Psoas muscle (tissue), 8 donors: Measurements from ENCODE around the gene SEMA3D. TPM values are rescaled to one million over a fixed set of nuclear protein-coding genes. Genes with fewer than 3 reads are reported as not detected.

Experiments
- ATAC-seq, 4 donors: fragments of 200-7000 bp; cut with Tn5 transposase; one replicate each; pipeline ENCODE4 v1.9.1; 2020; ENCODE audit warnings: moderate library complexity in 3 of 4, mild to moderate bottlenecking in 2 of 4
- DNase-seq, 2 donors: peaks; one replicate each; pipeline ENCODE4 v3.0.0-alpha.2; 2020
- H3K27ac ChIP-seq: fragments of 200-600 bp; one replicate; pipeline ENCODE4 v1.8.0; 2022
- H3K27me3 ChIP-seq, 3 donors: fragments of 200-600 bp in 1 of 3; one replicate each; pipeline versions ENCODE4 v1.6.1 to v1.8.0; 2013 to 2022; ENCODE audit warnings: low read length in 2 of 3, mild to moderate bottlenecking in 2 of 3, moderate library complexity in 1 of 3; ENCODE audit not compliant: insufficient read depth in 3 of 3
- H3K36me3 ChIP-seq, 2 donors: fragments of 200-600 bp in 1 of 2; one replicate each; pipeline versions ENCODE4 v1.6.1 to v1.8.0; 2013 to 2022; ENCODE audit warnings: low read depth in 1 of 2, mild to moderate bottlenecking in 1 of 2, moderate library complexity in 1 of 2; ENCODE audit not compliant: insufficient read depth in 1 of 2
- H3K4me1 ChIP-seq: fragments of 200-600 bp; one replicate; pipeline ENCODE4 v1.8.0; 2022
- H3K4me3 ChIP-seq: fragments of 200-600 bp; one replicate; pipeline ENCODE4 v1.8.0; 2022; ENCODE audit warnings: mild to moderate bottlenecking
- H3K9me3 ChIP-seq: fragments of 200-600 bp; one replicate; pipeline ENCODE4 v1.8.0; 2022
- WGBS, 3 donors: extraction: QIAGEN DNeasy Blood & Tissue Kit; methylation state at CpG; one replicate each; pipeline versions ENCODE4 v1.1.6 to v1.1.7; 2013; 5-methylcytosine and 5-hydroxymethylcytosine counted together
- intact Hi-C, 2 donors: fragments of 100-400 bp; cut with DNase I; formaldehyde crosslinking; loops; one replicate each; pipeline versions ENCODE4 v1.11.0 to v1.14.2; 2022
- polyA plus RNA-seq, 3 donors: library from polyadenylated mRNA; stranded (reverse); fragments of 200-250 nt; gene quantifications; one replicate each; pipeline ENCODE4 v1.2.3, GENCODE V29; 2013
- total RNA-seq, 4 donors: library from RNA; stranded (reverse); fragmentation: NEBNext Ultra II Directional in 2 of 4; extraction: Animal tissue kit (Norgen Biotek cat#: 25700) in 2 of 4; gene quantifications; one replicate each; pipeline versions ENCODE4 v1.2.1 to v1.2.4, GENCODE V29; 2021 to 2023
- TF ChIP-seq, protein P1 (sequence below): fragments of 200-600 bp; IDR thresholded peaks from one replicate; pipeline ENCODE4 v1.8.0; 2022; ENCODE audit warnings: antibody characterized with exemption
- donor health status: healthy with polysubstance abuse.
- donor health status: DM: no; HTN: no; CAD: no; lungs with moderate emphysema.
- donor health status: Bipolar disorder and iron deficiency.
- donor health status: healthy.
- donor health status: DM: yes; HTN: yes; CAD: no.
- donor health status: DM: no; HTN: no; CAD: no.
- donor health status: DM: no; HTN: no; CAD: no.
- donor health status: DM: yes; HTN: yes; CAD: no.

SEMA3D gene
- total and polyA plus RNA-seq, 7 donors = 0.01 to 0.28 (median 0.06) TPM; not detected in 1

DNA sequence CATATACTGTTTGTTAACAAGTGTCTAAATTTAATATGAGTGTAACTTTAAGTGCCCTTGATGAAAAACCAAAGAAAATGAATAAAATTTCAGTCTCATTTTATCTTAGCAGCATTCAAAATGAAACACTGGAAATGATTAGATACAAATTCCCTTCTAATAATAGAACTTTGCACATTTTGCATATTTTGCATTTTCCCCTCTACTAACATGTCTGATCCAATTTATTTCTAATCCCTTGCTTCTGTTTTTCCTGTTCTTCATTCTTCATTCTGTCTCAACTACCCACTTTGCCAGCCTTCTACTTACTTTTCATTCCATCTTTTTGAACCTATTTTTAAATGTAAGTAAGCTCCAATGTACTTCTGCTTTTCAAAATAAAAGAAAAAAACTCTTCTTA lies 42.7 kb upstream of the SEMA3D start:
- TF ChIP-seq, protein P1, sequence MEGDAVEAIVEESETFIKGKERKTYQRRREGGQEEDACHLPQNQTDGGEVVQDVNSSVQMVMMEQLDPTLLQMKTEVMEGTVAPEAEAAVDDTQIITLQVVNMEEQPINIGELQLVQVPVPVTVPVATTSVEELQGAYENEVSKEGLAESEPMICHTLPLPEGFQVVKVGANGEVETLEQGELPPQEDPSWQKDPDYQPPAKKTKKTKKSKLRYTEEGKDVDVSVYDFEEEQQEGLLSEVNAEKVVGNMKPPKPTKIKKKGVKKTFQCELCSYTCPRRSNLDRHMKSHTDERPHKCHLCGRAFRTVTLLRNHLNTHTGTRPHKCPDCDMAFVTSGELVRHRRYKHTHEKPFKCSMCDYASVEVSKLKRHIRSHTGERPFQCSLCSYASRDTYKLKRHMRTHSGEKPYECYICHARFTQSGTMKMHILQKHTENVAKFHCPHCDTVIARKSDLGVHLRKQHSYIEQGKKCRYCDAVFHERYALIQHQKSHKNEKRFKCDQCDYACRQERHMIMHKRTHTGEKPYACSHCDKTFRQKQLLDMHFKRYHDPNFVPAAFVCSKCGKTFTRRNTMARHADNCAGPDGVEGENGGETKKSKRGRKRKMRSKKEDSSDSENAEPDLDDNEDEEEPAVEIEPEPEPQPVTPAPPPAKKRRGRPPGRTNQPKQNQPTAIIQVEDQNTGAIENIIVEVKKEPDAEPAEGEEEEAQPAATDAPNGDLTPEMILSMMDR = no peak
- H3K4me3 ChIP-seq = no peak overlapping the region
- H3K36me3 ChIP-seq = no peaks in the 10 kb centered on the region
- H3K9me3 ChIP-seq = no peaks in the 10 kb centered on the region
- no peak for DNase-seq
- H3K27ac ChIP-seq = no peak overlapping the region
- ATAC-seq = no peak
- intact Hi-C loops = no loop called here
- no peaks in the 10 kb centered on the region for H3K4me1 ChIP-seq
- H3K27me3 ChIP-seq = no peaks in the 10 kb centered on the region

DNA sequence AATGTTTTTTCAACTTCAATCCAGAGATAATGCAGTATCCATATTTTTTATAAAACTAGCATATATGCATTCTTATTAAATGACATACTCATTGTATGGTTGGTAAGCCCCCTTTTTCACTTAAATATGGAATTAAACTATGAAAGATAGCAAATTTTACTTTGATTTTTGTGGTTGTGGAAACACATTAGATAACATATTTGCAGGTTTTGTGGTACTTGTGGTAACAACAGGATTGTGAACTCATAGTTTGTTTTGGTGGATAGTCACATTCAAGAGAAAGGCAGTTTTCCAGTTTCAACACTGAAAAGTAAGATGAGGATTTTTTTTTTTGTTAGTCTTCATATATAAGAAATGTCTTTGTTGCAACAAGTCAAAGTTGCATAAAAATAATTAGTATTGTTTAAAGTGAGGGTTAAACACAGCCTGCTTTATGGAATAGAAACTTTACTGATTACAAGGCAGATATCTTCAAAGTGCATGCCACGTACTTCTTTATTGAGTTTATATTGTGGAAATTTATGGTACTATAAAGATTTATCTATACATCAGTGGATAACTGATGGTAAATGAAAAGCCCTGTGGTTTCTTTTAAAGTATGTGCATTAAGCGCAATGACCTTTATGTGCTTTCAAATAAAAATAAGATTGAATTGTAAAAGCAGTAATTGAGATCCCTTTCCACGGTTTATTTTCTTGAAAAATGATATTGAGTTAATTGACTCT lies 39.7 kb upstream of the SEMA3D start:
- no peak overlapping the region for H3K27ac ChIP-seq
- no peaks in the 10 kb centered on the region for H3K4me1 ChIP-seq
- WGBS, 3 donors = 76 to 81% (median 78%) methylated on average over 3 of the region's 3 CpGs
- no peaks in the 10 kb centered on the region for H3K36me3 ChIP-seq
- ATAC-seq = no peak
- no peaks in the 10 kb centered on the region for H3K27me3 ChIP-seq
- TF ChIP-seq, protein P1 = no peak
- H3K9me3 ChIP-seq = no peaks in the 10 kb centered on the region
- no peak overlapping the region for H3K4me3 ChIP-seq
- intact Hi-C loops = no loop called here
- DNase-seq = no peak

DNA sequence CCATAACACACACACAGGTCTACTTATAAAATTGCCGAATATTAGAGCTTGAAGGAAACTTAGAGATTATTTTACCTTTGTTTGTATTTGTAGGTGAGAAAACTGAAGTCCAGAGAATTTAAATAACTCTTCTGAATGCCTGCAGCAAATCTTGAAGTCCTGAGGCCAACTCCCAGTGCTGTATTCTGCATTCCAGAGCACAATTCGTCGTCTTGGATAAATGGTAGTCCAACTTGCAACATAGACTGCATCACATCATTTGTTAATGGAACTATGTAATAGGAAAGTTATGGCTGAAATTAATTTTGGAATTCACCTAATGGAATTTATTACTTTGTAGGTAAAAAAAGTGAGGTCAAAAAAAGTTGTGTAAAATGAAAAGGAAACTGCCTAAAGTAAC lies 37.3 kb upstream of the SEMA3D start:
- intact Hi-C loops = no loop called here
- TF ChIP-seq, protein P1 = no peak
- 52 to 60% (median 57%) methylated on average over 3 of the region's 3 CpGs for WGBS, 3 donors
- DNase-seq (no peak), ATAC-seq (no peak)
- no peaks in the 10 kb centered on the region for H3K9me3 ChIP-seq
- H3K4me3 ChIP-seq = no peak overlapping the region
- H3K36me3 ChIP-seq = no peaks in the 10 kb centered on the region
- H3K27ac ChIP-seq = no peak overlapping the region
- H3K4me1 ChIP-seq = no peaks in the 10 kb centered on the region
- H3K27me3 ChIP-seq = no peaks in the 10 kb centered on the region

DNA sequence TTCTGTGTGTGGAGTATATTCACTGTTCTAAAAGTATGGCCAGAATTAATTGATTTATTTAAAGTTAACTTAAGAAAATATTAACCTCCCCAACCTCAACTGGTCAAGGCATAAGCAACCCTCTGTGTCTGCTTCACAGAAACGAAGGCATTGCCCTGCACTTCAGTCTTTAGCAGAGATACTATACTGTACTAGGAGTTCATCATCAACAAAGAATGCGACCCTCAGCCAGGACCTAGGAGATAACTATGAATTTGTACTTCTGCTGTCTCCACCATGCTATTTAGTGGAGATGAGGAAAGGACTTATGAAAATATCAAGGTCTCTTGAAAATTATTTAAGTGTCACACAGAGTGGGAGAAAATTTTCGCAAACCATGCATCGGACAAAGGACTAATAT lies 35.7 kb upstream of the SEMA3D start:
- ATAC-seq (no peak), DNase-seq (no peak)
- H3K9me3 ChIP-seq = no peaks in the 10 kb centered on the region
- H3K4me1 ChIP-seq = no peaks in the 10 kb centered on the region
- H3K27me3 ChIP-seq = no peaks in the 10 kb centered on the region
- intact Hi-C loops = no loop called here
- H3K4me3 ChIP-seq = no peak overlapping the region
- no peaks in the 10 kb centered on the region for H3K36me3 ChIP-seq
- H3K27ac ChIP-seq = no peak overlapping the region
- WGBS, 3 donors = 85 to 89% (median 85%) methylated on average over 4 of the region's 4 CpGs
- TF ChIP-seq, protein P1 = no peak

DNA sequence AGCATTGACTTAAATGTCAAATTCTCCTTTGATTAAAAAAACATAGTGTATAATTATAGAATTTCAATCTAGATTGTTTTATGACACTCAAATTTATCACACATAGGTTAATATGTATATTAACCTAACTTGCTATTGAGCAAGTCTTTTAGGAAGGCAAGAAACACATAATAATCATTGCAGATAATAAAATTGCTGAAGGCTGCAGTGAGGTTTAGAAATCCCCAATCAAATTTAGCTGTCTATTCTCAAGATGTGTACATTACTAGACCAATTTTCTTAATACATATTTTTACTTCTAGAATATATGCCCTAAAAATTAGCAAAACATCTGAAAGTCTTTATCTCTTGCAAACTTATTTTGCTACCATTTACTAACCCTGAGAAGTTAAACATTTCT lies 34.9 kb upstream of the SEMA3D start:
- Histone ChIP-seq H3K36me3 (no peaks in the 10 kb centered on the region), H3K27ac (no peak overlapping the region), H3K9me3 (no peaks in the 10 kb centered on the region), H3K27me3 (no peaks in the 10 kb centered on the region), H3K4me1 (no peaks in the 10 kb centered on the region), H3K4me3 (no peak overlapping the region)
- TF ChIP-seq, protein P1 = no peak
- intact Hi-C loops = no loop called here
- ATAC-seq = no peak
- DNase-seq = no peak
